K562 (cell line): Measurements from ENCODE around the gene APOBEC3G. TPM values are rescaled to one million over a fixed set of nuclear protein-coding genes. Genes with fewer than 3 reads are reported as not detected.

Experiments used
- ATAC-seq: fragments of 200-7000 bp; cut with Tn5 transposase; 3 replicates; pipeline ENCODE4 v1.9.1; 2020; ENCODE audit warnings: moderate library complexity
- BruUV-seq: library from RNA; stranded (reverse); fragments of 400-500 nt; replicated peaks from 2 replicates; lab custom pipeline; 2021; lab: Mats Ljungman, UMichigan
- CTCF ChIA-PET: fragments of 300-600 bp; formaldehyde crosslinking; extraction: SDS; loops from one replicate; lab custom pipeline; 2021; ENCODE audit warnings: low intra/inter-chr PET ratio; lab: Yijun Ruan, JAX
- POLR2A ChIA-PET: fragments of 300-600, 350-650 bp; sonication (Branson Sonifier 250); formaldehyde crosslinking; extraction: SDS; loops from one replicate; lab custom pipeline; 2021; ENCODE audit warnings: antibody characterized with exemption, inconsistent platforms; lab: Yijun Ruan, JAX
- DNase-seq, 4 experiments: peaks; one replicate each; pipeline versions ENCODE4 v3.0.0 to v3.0.0-alpha.2; 2011 to 2018; ENCODE audit warnings: low spot score in 3 of 4, mixed read lengths in 3 of 4; ENCODE audit errors: extremely low read depth in 1 of 4
- FAIRE-seq: peaks from 2 replicates; lab custom pipeline; 2011; peaks lifted over from hg19 to GRCh38; lab: Jason Lieb, UNC
- H2AFZ ChIP-seq: 2 replicates; pipeline ENCODE4 v1.6.0; 2011; ENCODE audit warnings: low read depth, low read length, control low read depth, inconsistent platforms
- H3K27ac ChIP-seq: fragments of 200-600 bp; 3 replicates; pipeline ENCODE4 v1.8.0; 2011; ENCODE audit warnings: low read depth, mild to moderate bottlenecking, control low read depth, inconsistent platforms, low read length, moderate library complexity, mixed read lengths; ENCODE audit errors: extremely low read depth
- H3K27me3 ChIP-seq, 2 experiments: fragments of 300-600 bp in 1 of 2; 2 replicates in 1 of 2; 3 replicates in 1 of 2; pipeline versions ENCODE4 v1.6.0 to v1.8.0; 2011; ENCODE audit warnings: inconsistent platforms in 2 of 2, low read length in 2 of 2, mild to moderate bottlenecking in 1 of 2, mixed read lengths in 1 of 2, moderate library complexity in 1 of 2; ENCODE audit not compliant: control insufficient read depth in 2 of 2, insufficient read depth in 2 of 2
- H3K36me3 ChIP-seq: fragments of 300-600 bp; 3 replicates; pipeline ENCODE4 v1.8.0; 2011; ENCODE audit warnings: mild to moderate bottlenecking, low read length, inconsistent platforms; ENCODE audit not compliant: control insufficient read depth, insufficient read depth
- H3K4me1 ChIP-seq, 2 experiments: fragments of 200-600 bp in 1 of 2; replicated peaks in 1 of 2; 2 replicates in 1 of 2; 3 replicates in 1 of 2; pipeline versions ENCODE4 v1.5.1 to v1.8.0; 2011; ENCODE audit warnings: inconsistent platforms in 2 of 2, low read length in 2 of 2, mild to moderate bottlenecking in 1 of 2, mixed read lengths in 1 of 2, moderate library complexity in 1 of 2; ENCODE audit not compliant: control insufficient read depth in 2 of 2, insufficient read depth in 2 of 2
- H3K4me2 ChIP-seq: 2 replicates; pipeline ENCODE4 v1.6.1; 2011; ENCODE audit warnings: low read length, control low read depth, inconsistent platforms, mixed read lengths; ENCODE audit not compliant: insufficient read depth
- H3K4me3 ChIP-seq: fragments of 200-600 bp; sonication (generic), shearing (Covaris generic); 2 replicates; pipeline ENCODE4 v1.5.1; 2016; ENCODE audit warnings: control low read depth, inconsistent platforms
- H3K79me2 ChIP-seq: fragments of 200-600 bp; 3 replicates; pipeline ENCODE4 v1.8.0; 2011; ENCODE audit warnings: low read length, inconsistent platforms; ENCODE audit not compliant: control insufficient read depth, insufficient read depth
- H3K9ac ChIP-seq, 2 experiments: 2 replicates each; pipeline versions ENCODE4 v1.6.0 to v1.6.1; 2011; ENCODE audit warnings: low read depth in 2 of 2, low read length in 2 of 2, control low read depth in 1 of 2, inconsistent platforms in 1 of 2, mild to moderate bottlenecking in 1 of 2, mixed read lengths in 1 of 2; ENCODE audit not compliant: insufficient read depth in 1 of 2
- H3K9me1 ChIP-seq: one replicate; pipeline ENCODE4 v1.6.0; 2011; ENCODE audit warnings: inconsistent platforms, mild to moderate bottlenecking, low read length, moderate library complexity; ENCODE audit not compliant: control insufficient read depth, insufficient read depth
- H3K9me3 ChIP-seq: replicated peaks from 2 replicates; pipeline ENCODE4 v1.5.1; 2011; ENCODE audit warnings: low read depth, low read length, inconsistent platforms; ENCODE audit not compliant: control insufficient read depth, insufficient read depth
- H4K20me1 ChIP-seq: replicated peaks from 2 replicates; pipeline ENCODE4 v1.6.1; 2011; ENCODE audit warnings: low read length, inconsistent platforms, mixed read lengths; ENCODE audit not compliant: control insufficient read depth, insufficient read depth
- ARID1B ChIP-seq: fragments of 450-650 bp; IDR thresholded peaks from 2 replicates; pipeline ENCODE4 v1.6.1; 2016; ENCODE audit warnings: antibody characterized with exemption, mild to moderate bottlenecking, inconsistent platforms
- ARNT ChIP-seq, 2 experiments: fragments of 450-650 bp; IDR thresholded peaks; 2 replicates each; pipeline ENCODE4 v1.6.1; 2016; ENCODE audit warnings: mild to moderate bottlenecking in 1 of 2
- CBX5 ChIP-seq: IDR thresholded peaks from 2 replicates; pipeline ENCODE4 v1.6.1; 2014; ENCODE audit warnings: low read depth, borderline replicate concordance
- CHD2 ChIP-seq: IDR thresholded peaks from 2 replicates; pipeline ENCODE4 v1.6.1; 2011; ENCODE audit warnings: low read depth, low read length
- DPF2 ChIP-seq: fragments of 450-650 bp; IDR thresholded peaks from 2 replicates; pipeline ENCODE4 v1.6.1; 2016
- EZH2 ChIP-seq: IDR thresholded peaks from 2 replicates; pipeline ENCODE4 v1.6.1; 2012; ENCODE audit warnings: low read depth, mild to moderate bottlenecking, inconsistent platforms, low read length, borderline replicate concordance
- HEY1 ChIP-seq: fragments of 250-450 bp; sonication (Bioruptor Pico); IDR thresholded peaks from 2 replicates; pipeline ENCODE4 v1.5.0; 2020; ENCODE audit warnings: mild to moderate bottlenecking, moderate library complexity, borderline replicate concordance
- HNRNPUL1 ChIP-seq: fragments of 200-400 bp; formaldehyde crosslinking; IDR thresholded peaks from 2 replicates; pipeline ENCODE4 v1.6.1; 2017; ENCODE audit warnings: low read length
- MEF2A ChIP-seq: IDR thresholded peaks from 2 replicates; pipeline ENCODE4 v1.6.1; 2011; ENCODE audit warnings: low read depth, mild to moderate bottlenecking, low read length, moderate library complexity; ENCODE audit not compliant: control insufficient read depth
- MEF2D ChIP-seq: conservative IDR thresholded peaks from 2 replicates; pipeline ENCODE4 v1.6.1; 2016; ENCODE audit warnings: low read depth, missing genetic modification characterization, missing compliant biosample characterization
- PCBP1 ChIP-seq: fragments of 200-400 bp; formaldehyde crosslinking; IDR thresholded peaks from 2 replicates; pipeline ENCODE4 v1.6.1; 2018; ENCODE audit warnings: mild to moderate bottlenecking, low read depth, low read length; ENCODE audit not compliant: poor library complexity, severe bottlenecking
- PURB ChIP-seq: sonication (generic); formaldehyde crosslinking; IDR thresholded peaks from 2 replicates; pipeline ENCODE4 v1.9.0; 2021; ENCODE audit warnings: low read depth, mild to moderate bottlenecking, missing genetic modification reagents
- RFX5 ChIP-seq: IDR thresholded peaks from 2 replicates; pipeline ENCODE4 v1.6.1; 2011; ENCODE audit warnings: low read depth, mild to moderate bottlenecking, improper control_type of control experiment, low read length
- SIRT6 ChIP-seq: IDR thresholded peaks from one replicate; pipeline ENCODE4 v1.6.1; 2012; ENCODE audit warnings: low read depth, mild to moderate bottlenecking, control low read depth, inconsistent platforms, low read length, moderate library complexity
- ZNF586 ChIP-seq: fragments of 450-650 bp; formaldehyde crosslinking; conservative IDR thresholded peaks from 2 replicates; pipeline ENCODE4 v1.4.0; 2020; ENCODE audit warnings: mild to moderate bottlenecking, moderate library complexity
- WGBS: fragments of 100-300 bp; shearing (Covaris generic); methylation state at CpG from one replicate; pipeline ENCODE4 v1.1.6; 2016; ENCODE audit warnings: low coverage, mixed read lengths; ENCODE audit not compliant: insufficient coverage; ENCODE audit errors: missing lambda C conversion rate; 5-methylcytosine and 5-hydroxymethylcytosine counted together
- in situ Hi-C: fragments of 300-500 bp; cut with MboI; formaldehyde crosslinking; loops from 4 replicates; pipeline ENCODE4 v1.15.0; 2018; ENCODE audit warnings: inconsistent platforms, mixed read lengths
- intact Hi-C: fragments of 100-400 bp; cut with micrococcal nuclease; formaldehyde crosslinking; loops from 2 replicates; pipeline ENCODE4 v1.14.2; 2022
- polyA plus RNA-seq, 8 experiments: library from polyadenylated mRNA; depleted of rRNA in 4 of 8; stranded (reverse) in 5 of 8; unstranded in 3 of 8; fragments of >200 nt; fragmentation: Nextera tagmentation in 2 of 8; fragmentation: Illumina TruSeq in 1 of 8; extraction: Ambion mirVana in 2 of 8; extraction: Trizol in 1 of 8; gene quantifications; 2 replicates each; pipeline versions ENCODE4 v1.2.1 to v1.2.3, GENCODE V29; 2011 to 2014; ENCODE audit warnings: inconsistent platforms in 1 of 8, missing spikeins in 1 of 8
- total RNA-seq, 7 experiments: library from RNA; depleted of rRNA in 6 of 7; stranded (reverse); fragments of >200 nt in 6 of 7; fragmentation: Illumina TruSeq in 2 of 7; extraction: Trizol in 2 of 7; gene quantifications; 2 replicates each; pipeline versions ENCODE4 v1.2.1 to v1.2.3, GENCODE V29; 2011 to 2021; ENCODE audit warnings: low replicate concordance in 1 of 7
- TF ChIP-seq, protein P1 (sequence below): fragments of 150-350 bp; IDR thresholded peaks from 2 replicates; pipeline ENCODE4 v1.6.1; 2014; ENCODE audit warnings: low read depth, mild to moderate bottlenecking, low read length, borderline replicate concordance
- TF ChIP-seq, protein P2 (sequence below): fragments of 450-650 bp; formaldehyde crosslinking; IDR thresholded peaks from 2 replicates; pipeline ENCODE4 v1.4.0; 2020; ENCODE audit warnings: mild to moderate bottlenecking, moderate library complexity

The APOBEC3G gene
- total and polyA plus RNA-seq, 9 of the 15 experiments (the other 6 are each of a cell fraction or from before 2014, with no cell fraction given), result 5.2 to 20.8 (median 11.4) TPM

GRCh38 chr22:39068033-39068785 lies 8.9 kb upstream of the APOBEC3G start:
- ATAC-seq (peak; percentile 65), DNase-seq (no peak), FAIRE-seq (peak; percentile 44)
- in situ Hi-C loops (no loop called here), intact Hi-C loops (loop anchor here (10.0 kb wide), 1 partner anchor 53 kb away; the partner anchor contains the start of gene APOBEC3C)
- no peak overlapping the region for H3K9ac ChIP-seq
- no peaks in the 10 kb centered on the region; a peak in 2 of 5 replicates for H3K4me1 ChIP-seq
- H3K27ac ChIP-seq, result no peak overlapping the region
- H3K9me3 ChIP-seq, result no peaks in the 10 kb centered on the region
- H2AFZ ChIP-seq, result no peak overlapping the region; the same call in 1 of the 2 replicates
- no peak overlapping the region for H3K4me2 ChIP-seq
- CTCF ChIA-PET, result no interaction called here
- no peaks in the 10 kb centered on the region for H3K27me3 ChIP-seq
- BruUV-seq, result no TSS peak
- WGBS, result 32% methylated on average over 11 of the region's 13 CpGs
- no peaks in the 10 kb centered on the region for H3K79me2 ChIP-seq
- POLR2A ChIA-PET, result interaction anchor here (0.6 to 1.6 kb wide), 4 partner anchors 10 to 43 kb away, joined by 3 to 6 read pairs (median 3); no protein-coding TSS in a partner anchor
- no peaks in the 10 kb centered on the region for H3K9me1 ChIP-seq
- H3K4me3 ChIP-seq, result no peak overlapping the region
- no peaks in the 10 kb centered on the region for H4K20me1 ChIP-seq
- H3K36me3 ChIP-seq, result no peaks in the 10 kb centered on the region
- TF ChIP-seq, protein P1, sequence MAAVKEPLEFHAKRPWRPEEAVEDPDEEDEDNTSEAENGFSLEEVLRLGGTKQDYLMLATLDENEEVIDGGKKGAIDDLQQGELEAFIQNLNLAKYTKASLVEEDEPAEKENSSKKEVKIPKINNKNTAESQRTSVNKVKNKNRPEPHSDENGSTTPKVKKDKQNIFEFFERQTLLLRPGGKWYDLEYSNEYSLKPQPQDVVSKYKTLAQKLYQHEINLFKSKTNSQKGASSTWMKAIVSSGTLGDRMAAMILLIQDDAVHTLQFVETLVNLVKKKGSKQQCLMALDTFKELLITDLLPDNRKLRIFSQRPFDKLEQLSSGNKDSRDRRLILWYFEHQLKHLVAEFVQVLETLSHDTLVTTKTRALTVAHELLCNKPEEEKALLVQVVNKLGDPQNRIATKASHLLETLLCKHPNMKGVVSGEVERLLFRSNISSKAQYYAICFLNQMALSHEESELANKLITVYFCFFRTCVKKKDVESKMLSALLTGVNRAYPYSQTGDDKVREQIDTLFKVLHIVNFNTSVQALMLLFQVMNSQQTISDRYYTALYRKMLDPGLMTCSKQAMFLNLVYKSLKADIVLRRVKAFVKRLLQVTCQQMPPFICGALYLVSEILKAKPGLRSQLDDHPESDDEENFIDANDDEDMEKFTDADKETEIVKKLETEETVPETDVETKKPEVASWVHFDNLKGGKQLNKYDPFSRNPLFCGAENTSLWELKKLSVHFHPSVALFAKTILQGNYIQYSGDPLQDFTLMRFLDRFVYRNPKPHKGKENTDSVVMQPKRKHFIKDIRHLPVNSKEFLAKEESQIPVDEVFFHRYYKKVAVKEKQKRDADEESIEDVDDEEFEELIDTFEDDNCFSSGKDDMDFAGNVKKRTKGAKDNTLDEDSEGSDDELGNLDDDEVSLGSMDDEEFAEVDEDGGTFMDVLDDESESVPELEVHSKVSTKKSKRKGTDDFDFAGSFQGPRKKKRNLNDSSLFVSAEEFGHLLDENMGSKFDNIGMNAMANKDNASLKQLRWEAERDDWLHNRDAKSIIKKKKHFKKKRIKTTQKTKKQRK, result no peak
- TF ChIP-seq ZNF586 (CRISPR knock-in tag) (no peak), PCBP1 (no peak), HNRNPUL1 (no peak), CHD2 (no peak), MEF2A (peak; percentile 85), CBX5 (no peak), ARID1B (no peak), RFX5 (no peak), HEY1 (no peak), SIRT6 (no peak), PURB (no peak), DPF2 (no peak), EZH2 (no peak), MEF2D (tag) (peak; percentile 63; the same call in 1 of the 2 replicates), ARNT (IDR thresholded peaks at IDR 0.05) (no peak)
- TF ChIP-seq, protein P2, sequence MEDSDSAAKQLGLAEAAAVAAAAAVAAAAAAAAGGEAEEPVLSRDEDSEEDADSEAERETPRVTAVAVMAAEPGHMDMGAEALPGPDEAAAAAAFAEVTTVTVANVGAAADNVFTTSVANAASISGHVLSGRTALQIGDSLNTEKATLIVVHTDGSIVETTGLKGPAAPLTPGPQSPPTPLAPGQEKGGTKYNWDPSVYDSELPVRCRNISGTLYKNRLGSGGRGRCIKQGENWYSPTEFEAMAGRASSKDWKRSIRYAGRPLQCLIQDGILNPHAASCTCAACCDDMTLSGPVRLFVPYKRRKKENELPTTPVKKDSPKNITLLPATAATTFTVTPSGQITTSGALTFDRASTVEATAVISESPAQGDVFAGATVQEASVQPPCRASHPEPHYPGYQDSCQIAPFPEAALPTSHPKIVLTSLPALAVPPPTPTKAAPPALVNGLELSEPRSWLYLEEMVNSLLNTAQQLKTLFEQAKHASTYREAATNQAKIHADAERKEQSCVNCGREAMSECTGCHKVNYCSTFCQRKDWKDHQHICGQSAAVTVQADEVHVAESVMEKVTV, result no peak
